ENCODE results near the gene PPFIBP1.

DNA sequence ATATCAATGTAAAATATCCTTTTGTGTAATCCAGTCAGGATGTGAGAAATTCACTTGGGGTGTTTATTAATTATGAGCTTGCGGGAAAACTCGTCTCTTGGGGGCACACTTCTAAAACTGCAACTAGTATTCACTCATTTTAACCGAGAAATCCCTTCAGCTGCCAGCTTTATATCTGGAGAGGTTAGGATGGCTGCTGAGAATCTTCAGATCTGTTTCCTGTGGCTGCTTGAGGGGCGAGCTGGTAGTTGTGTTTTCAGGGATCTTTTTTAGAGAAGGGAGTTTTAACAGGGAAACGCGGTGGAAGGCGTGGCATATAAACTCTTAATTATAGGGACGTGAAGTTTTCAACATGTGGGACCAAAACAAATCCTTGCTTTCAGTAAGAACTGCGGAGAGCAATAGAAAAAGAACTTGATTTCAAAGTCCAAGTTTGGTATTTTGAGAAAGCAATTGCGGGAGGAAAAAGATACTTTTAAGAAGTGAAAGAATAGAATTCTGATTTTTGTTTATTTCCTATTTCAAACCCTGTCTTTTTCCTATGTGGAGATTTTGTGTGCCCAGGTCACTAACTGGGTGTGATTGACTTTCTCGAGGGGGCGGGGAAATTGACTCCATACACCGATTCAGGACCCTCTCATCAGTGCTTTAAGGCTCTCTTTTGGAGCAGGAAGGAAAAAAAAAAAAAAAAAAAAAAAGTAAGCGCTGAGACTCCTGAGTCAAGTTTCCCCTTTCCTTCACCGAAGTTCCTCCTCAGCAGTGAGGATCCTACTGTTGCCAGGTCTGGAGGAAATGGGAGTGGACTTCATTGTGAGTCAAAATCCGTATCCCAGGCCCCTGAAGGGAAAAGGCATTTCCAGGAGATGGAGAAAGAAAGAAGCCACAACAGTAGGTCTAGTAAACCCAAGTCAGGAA lies 1.1 kb downstream of the PPFIBP1 start:
- TF ChIP-seq, protein P1, sequence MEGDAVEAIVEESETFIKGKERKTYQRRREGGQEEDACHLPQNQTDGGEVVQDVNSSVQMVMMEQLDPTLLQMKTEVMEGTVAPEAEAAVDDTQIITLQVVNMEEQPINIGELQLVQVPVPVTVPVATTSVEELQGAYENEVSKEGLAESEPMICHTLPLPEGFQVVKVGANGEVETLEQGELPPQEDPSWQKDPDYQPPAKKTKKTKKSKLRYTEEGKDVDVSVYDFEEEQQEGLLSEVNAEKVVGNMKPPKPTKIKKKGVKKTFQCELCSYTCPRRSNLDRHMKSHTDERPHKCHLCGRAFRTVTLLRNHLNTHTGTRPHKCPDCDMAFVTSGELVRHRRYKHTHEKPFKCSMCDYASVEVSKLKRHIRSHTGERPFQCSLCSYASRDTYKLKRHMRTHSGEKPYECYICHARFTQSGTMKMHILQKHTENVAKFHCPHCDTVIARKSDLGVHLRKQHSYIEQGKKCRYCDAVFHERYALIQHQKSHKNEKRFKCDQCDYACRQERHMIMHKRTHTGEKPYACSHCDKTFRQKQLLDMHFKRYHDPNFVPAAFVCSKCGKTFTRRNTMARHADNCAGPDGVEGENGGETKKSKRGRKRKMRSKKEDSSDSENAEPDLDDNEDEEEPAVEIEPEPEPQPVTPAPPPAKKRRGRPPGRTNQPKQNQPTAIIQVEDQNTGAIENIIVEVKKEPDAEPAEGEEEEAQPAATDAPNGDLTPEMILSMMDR (IDR thresholded peaks at IDR 0.05; ENCODE audit: low read length) = no peak
- no peak for TF ChIP-seq EZH2 (IDR thresholded peaks at IDR 0.05; ENCODE audit: borderline replicate concordance, low read length)

All from OCI-LY1 (cell line).